Measurements from ENCODE around the gene DDOST.

- TF ChIP-seq CTCF (IDR thresholded peaks at IDR 0.05), result no peak
- TF ChIP-seq EP300 (IDR thresholded peaks at IDR 0.05), result no peak
- no peak for TF ChIP-seq POLR2A (IDR thresholded peaks at IDR 0.05)
- no peak for TF ChIP-seq POLR2AphosphoS5 (IDR thresholded peaks at IDR 0.05)
Measured at GRCh38 chr1:20709868-20710267, 48.7 kb upstream of the DDOST start.

Measured in gastroesophageal sphincter (tissue), 3 donors.